COLO829 (cell line): ENCODE results near the gene OR52E2.
"Not testable (repeated sequence)": the region's sequence is repeated elsewhere in the genome, so short reads cannot be mapped to it uniquely, and the experiment has no call there.

Source experiments
- DNase-seq: peaks from one replicate; pipeline ENCODE4 v3.0.0; 2012; ENCODE audit warnings: low spot score

OR52E2 gene

GRCh38 chr11:5059391-5059790, at the start of gene OR52E2:
Gene OR52E2, minus strand, starts transcription at chr11:5059627. Its CDS starts 0 bp downstream, at chr11:5059627.
- DNase-seq = no peak

- DNase-seq = no peak
Measured at GRCh38 chr11:5107285-5107684, 47.9 kb upstream of the OR52E2 start.

GRCh38 chr11:5103066-5103465, 43.6 kb upstream of the OR52E2 start:
- DNase-seq = no peak

- DNase-seq = no peak
Measured at GRCh38 chr11:5102246-5102645, 42.8 kb upstream of the OR52E2 start.

- DNase-seq = no peak
Measured at GRCh38 chr11:5096011-5096410, 36.6 kb upstream of the OR52E2 start.

GRCh38 chr11:5092821-5093585, 33.6 kb upstream of the OR52E2 start:
- no peak for DNase-seq

- no peak for DNase-seq
Measured at GRCh38 chr11:5090668-5091067, 31.2 kb upstream of the OR52E2 start.

GRCh38 chr11:5088556-5088955, 29.1 kb upstream of the OR52E2 start:
- DNase-seq = no peak

GRCh38 chr11:5083602-5084001, 24.2 kb upstream of the OR52E2 start:
- no peak for DNase-seq

- DNase-seq = no peak
Measured at GRCh38 chr11:5081405-5081804, 22.0 kb upstream of the OR52E2 start.

- no peak for DNase-seq
Measured at GRCh38 chr11:5071799-5072198, 12.4 kb upstream of the OR52E2 start.

- DNase-seq = no peak
Measured at GRCh38 chr11:5069272-5069671, 9.8 kb upstream of the OR52E2 start, which contains the start of gene OR52E1. Gene OR52E1, plus strand, starts transcription at chr11:5069572.

GRCh38 chr11:5065027-5065426, 5.6 kb upstream of the OR52E2 start:
- DNase-seq = no peak

- DNase-seq = not testable (repeated sequence)
Measured at GRCh38 chr11:5058679-5059078, 748 bp downstream of the OR52E2 start.

- no peak for DNase-seq
Measured at GRCh38 chr11:5046754-5047330, 12.6 kb downstream of the OR52E2 start.

GRCh38 chr11:5046226-5046625, 13.2 kb downstream of the OR52E2 start, which contains the start of gene OR52J3:
Gene OR52J3, plus strand, starts transcription at chr11:5046526. Its CDS starts 0 bp downstream, at chr11:5046526.
- DNase-seq = no peak

GRCh38 chr11:5043380-5043779, 16.0 kb downstream of the OR52E2 start:
- no peak for DNase-seq

- no peak for DNase-seq
Measured at GRCh38 chr11:5042091-5042490, 17.3 kb downstream of the OR52E2 start.

- DNase-seq = no peak
Measured at GRCh38 chr11:5040876-5041275, 18.6 kb downstream of the OR52E2 start.

GRCh38 chr11:5038341-5038740, 21.1 kb downstream of the OR52E2 start:
- DNase-seq = no peak

- no peak for DNase-seq
Measured at GRCh38 chr11:5037926-5038325, 21.5 kb downstream of the OR52E2 start.

- DNase-seq = no peak
Measured at GRCh38 chr11:5036669-5037068, 22.8 kb downstream of the OR52E2 start.

GRCh38 chr11:5021996-5022395, 37.4 kb downstream of the OR52E2 start:
- DNase-seq = no peak

GRCh38 chr11:5013012-5013411, 46.4 kb downstream of the OR52E2 start:
- DNase-seq = no peak
